PFSK-1 (cell line): ENCODE data around the gene MRPS7.
A peak's percentile ranks its signal among the peaks of the same experiment; 100 is the strongest.

ENCODE experiments used
- FOXP2 ChIP-seq: optimal IDR thresholded peaks from 2 replicates; pipeline ENCODE3; 2011; ENCODE audit warnings: borderline replicate concordance, control low read depth, inconsistent platforms; ENCODE audit not compliant: insufficient read depth; ENCODE audit errors: extremely low read length, extremely low read depth
- POLR2AphosphoS5 ChIP-seq: IDR thresholded peaks from 2 replicates; pipeline ENCODE4 v1.6.1; 2012; ENCODE audit warnings: low read depth, mild to moderate bottlenecking, control low read depth, low read length, moderate library complexity
- REST ChIP-seq, 2 experiments: IDR thresholded peaks; 2 replicates each; pipeline versions ENCODE4 v1.6.1 to v1.8.0; 2011 to 2012; ENCODE audit warnings: low read depth in 2 of 2, low read length in 2 of 2, control low read depth in 1 of 2, inconsistent platforms in 1 of 2, mild to moderate bottlenecking in 1 of 2, moderate library complexity in 1 of 2; ENCODE audit not compliant: insufficient read depth in 1 of 2
- SIN3A ChIP-seq: IDR thresholded peaks from 2 replicates; pipeline ENCODE4 v1.6.1; 2012; ENCODE audit warnings: mild to moderate bottlenecking, low read length, moderate library complexity, borderline replicate concordance; ENCODE audit not compliant: insufficient read depth
- TAF1 ChIP-seq: IDR thresholded peaks from 2 replicates; pipeline ENCODE4 v1.6.1; 2012; ENCODE audit warnings: low read length, control low read depth, borderline replicate concordance; ENCODE audit not compliant: insufficient read depth

Gene MRPS7

DNA sequence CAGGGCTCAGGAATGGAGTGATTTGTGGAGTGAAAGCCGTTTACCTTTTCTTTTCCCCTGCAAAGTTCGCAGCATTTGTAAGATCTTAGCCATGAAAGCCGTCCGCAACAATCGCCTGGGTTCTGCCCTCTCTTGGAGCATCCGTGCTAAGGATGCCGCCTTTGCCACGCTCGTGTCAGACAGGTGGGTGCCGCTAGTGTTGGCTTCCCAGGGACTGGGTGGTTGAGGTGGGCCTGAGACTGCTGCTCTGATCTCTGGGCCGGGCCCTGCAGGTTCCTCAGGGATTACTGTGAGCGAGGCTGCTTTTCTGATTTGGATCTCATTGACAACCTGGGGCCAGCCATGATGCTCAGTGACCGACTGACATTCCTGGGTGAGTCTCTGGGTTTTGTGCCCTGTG is 28.9 kb upstream of the MRPS7 start:
- no peak for TF ChIP-seq SIN3A
- TF ChIP-seq TAF1 = no peak
- no peak for TF ChIP-seq POLR2AphosphoS5
- TF ChIP-seq FOXP2 = no peak
- TF ChIP-seq REST (IDR thresholded peaks at IDR 0.05; ENCODE audit: insufficient read depth in 1 of 2, low read depth in 2 of 2, low read length in 2 of 2) = no peak

DNA sequence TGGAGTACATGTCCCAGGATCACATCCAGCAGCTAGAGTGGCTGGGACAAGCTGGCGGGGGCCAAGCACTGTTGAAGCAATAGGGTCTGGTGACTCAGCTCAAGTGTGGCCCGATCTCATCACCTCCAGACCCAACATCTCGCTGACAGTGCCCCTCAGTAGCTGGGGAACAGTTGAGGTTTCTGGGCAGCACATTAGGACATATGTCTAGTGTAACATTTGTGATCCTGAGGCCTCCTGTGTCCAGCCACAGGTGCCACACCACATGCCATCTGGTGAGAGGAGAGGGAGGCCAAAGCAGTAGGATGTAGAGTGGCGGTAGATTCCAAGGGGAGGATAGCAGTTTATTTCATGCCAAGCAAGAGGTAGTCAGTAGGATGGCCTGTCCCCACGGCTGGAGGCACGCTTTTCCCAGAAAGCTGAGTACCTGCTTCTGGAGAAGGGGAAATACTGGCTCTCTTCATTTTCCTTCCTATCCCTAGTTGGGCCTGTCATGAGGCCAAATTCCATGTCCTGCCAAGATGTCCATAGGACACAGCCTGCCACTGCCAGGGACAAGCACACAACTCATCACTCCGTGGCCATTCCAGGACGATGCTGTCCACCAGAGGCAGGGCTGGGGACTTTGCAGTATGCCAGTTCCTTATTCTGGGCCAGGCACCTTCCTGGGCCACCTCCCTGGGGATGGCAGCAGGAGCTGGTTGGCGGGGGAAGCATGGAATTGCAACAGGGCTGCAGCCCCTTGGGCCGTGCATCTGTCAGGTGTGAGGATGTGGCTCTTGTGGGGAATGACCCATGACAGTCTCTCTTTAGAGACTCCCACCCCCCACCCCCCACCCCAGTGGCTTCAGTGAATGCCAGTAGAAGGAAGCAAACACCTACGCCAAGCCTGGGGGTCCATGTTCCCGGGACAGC is 24.3 kb upstream of the MRPS7 start:
- peak; percentile 24 for TF ChIP-seq POLR2AphosphoS5
- TF ChIP-seq REST (IDR thresholded peaks at IDR 0.05; ENCODE audit: insufficient read depth in 1 of 2, low read depth in 2 of 2, low read length in 2 of 2) = no peak

DNA sequence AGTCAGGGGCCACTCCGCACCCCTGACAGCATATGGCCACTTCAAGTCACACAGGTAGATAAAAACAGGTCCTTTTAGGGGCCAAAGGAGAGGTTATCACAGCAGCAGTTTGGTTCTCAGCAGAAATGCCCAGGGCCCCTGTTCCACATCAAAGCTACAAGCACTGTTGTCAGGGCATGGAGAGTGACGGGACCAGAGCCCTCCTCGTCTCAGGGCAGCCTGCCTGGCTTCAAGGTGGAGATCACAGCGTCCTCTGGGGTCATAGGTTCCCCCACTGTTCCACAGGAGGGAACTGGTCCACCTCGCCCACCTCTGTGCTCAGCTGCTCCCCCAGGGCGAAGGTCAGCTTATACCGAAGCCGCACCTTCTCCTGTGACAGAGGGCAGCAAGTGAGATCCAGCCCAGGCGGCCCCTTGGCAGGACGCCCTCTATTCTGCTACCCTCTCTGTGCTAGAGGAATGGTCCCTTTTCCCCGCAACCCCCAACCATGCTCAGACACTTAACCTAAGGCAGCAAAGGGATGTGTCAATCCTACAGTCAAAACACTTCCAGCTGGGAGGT is 23.6 kb upstream of the MRPS7 start:
- TF ChIP-seq POLR2AphosphoS5 (0 out of 2 replicates have a peak, but pooled peaks have one; percentile 8), FOXP2 (no peak)

GRCh38 chr17:75238684-75239191 is 22.9 kb upstream of the MRPS7 start:
- TF ChIP-seq SIN3A (no peak), POLR2AphosphoS5 (0 out of 2 replicates have a peak, but pooled peaks have one; percentile 6)

DNA sequence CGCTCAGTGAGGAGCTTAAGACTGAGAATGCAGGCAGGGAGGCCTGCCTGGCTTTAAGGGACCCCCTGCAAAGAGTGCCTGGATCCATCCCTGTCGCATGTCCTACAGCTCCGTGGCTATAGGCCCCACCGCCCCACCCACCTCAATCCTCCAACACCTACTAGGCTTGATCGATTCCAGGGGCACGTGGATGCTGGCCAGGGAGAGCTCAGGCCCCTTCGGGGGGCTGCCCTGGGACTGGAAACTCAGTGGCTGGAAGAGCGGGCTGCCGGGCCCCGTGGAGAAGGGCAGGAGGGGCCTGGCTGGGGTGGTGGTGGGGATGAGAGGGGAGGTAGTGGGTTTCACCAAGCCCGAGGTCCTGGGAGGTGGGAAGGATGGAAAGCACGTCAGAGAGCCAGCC is 22.5 kb upstream of the MRPS7 start:
- TF ChIP-seq REST (IDR thresholded peaks at IDR 0.05; ENCODE audit: insufficient read depth in 1 of 2, low read depth in 2 of 2, low read length in 2 of 2) = no peak
- TF ChIP-seq POLR2AphosphoS5 = no peak; the same call in 1 of the 2 replicates
- no peak for TF ChIP-seq TAF1
- no peak for TF ChIP-seq FOXP2

DNA sequence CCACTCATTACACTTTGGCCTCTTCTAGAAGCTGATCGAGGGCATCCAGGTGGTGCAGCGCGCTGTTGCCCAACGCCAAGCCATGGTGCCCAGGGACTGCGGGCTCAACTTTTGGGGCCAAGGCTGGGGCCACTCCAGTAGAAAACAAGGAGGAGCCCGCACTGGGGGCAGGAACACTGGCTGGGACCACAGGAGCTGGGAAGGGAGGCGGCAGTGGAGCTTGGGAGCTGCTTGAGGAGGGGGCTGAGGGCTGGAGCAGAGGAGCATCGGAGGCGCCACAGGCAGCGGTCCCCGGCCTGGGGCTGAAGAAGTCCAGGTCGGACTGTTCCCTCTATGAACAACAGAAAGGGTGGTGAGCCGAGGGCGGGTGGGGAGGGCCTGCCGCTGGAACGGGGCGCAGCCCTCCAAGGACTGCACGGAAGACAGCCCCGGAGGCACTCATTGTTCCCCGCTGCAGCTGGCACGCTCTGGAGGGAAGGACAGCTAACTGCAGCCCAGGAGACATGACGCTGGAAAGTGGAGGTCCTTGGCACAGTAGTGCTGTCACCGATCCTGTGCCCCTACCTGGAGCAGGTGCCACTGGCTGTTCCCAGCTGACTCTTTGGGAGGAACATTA is 21.8 kb upstream of the MRPS7 start:
- TF ChIP-seq TAF1 = no peak
- no peak for TF ChIP-seq SIN3A
- no peak for TF ChIP-seq POLR2AphosphoS5
- no peak for TF ChIP-seq FOXP2
- TF ChIP-seq REST (IDR thresholded peaks at IDR 0.05; ENCODE audit: insufficient read depth in 1 of 2, low read depth in 2 of 2, low read length in 2 of 2) = no peak
